H1 (cell line): Measurements from ENCODE around the gene RHOT1. TPM values are rescaled to one million over a fixed set of nuclear protein-coding genes. Genes with fewer than 3 reads are reported as not detected.

Source experiments
- CTCF ChIA-PET: fragments of 300-600 bp; sonication (Branson Sonifier 250); formaldehyde crosslinking; loops from one replicate; lab custom pipeline; 2021; ENCODE audit not compliant: partially characterized antibody; lab: Charles Lee
- POLR2A ChIA-PET: fragments of 300-600 bp; sonication (Branson Sonifier 250); formaldehyde crosslinking; loops from one replicate; lab custom pipeline; 2021; ENCODE audit warnings: inconsistent platforms; ENCODE audit not compliant: partially characterized antibody; lab: Charles Lee
- DNase-seq, 2 experiments: peaks; one replicate each; pipeline versions ENCODE4 v3.0.0 to v3.0.0-alpha.2; 2010 to 2022; ENCODE audit warnings: low spot score in 2 of 2, low read depth in 1 of 2, mixed read lengths in 1 of 2
- FAIRE-seq: peaks from 2 replicates; lab custom pipeline; 2011; peaks lifted over from hg19 to GRCh38; lab: Jason Lieb, UNC
- H2AFZ ChIP-seq: 2 replicates; pipeline ENCODE4 v1.8.1; 2012; ENCODE audit warnings: low read length, inconsistent platforms
- H2AK5ac ChIP-seq: 2 replicates; pipeline ENCODE4 v1.6.1; 2013; ENCODE audit warnings: low read depth, low read length
- H2BK120ac ChIP-seq: replicated peaks from 2 replicates; pipeline ENCODE3; 2013; ENCODE audit warnings: low read depth, low read length, inconsistent platforms
- H2BK12ac ChIP-seq: 2 replicates; pipeline ENCODE4 v1.6.1; 2013; ENCODE audit warnings: low read depth, low read length
- H2BK15ac ChIP-seq: 2 replicates; pipeline ENCODE4 v1.6.1; 2013; ENCODE audit warnings: low read length
- H2BK20ac ChIP-seq: 2 replicates; pipeline ENCODE4 v1.6.1; 2013; ENCODE audit warnings: low read length
- H2BK5ac ChIP-seq: 2 replicates; pipeline ENCODE4 v1.6.1; 2013; ENCODE audit warnings: low read depth, low read length
- H3K14ac ChIP-seq: 2 replicates; pipeline ENCODE4 v1.6.1; 2013; ENCODE audit warnings: inconsistent platforms; ENCODE audit not compliant: insufficient read length
- H3K18ac ChIP-seq: 2 replicates; pipeline ENCODE4 v1.6.1; 2013; ENCODE audit warnings: low read length; ENCODE audit errors: extremely low read depth
- H3K23ac ChIP-seq: 2 replicates; pipeline ENCODE4 v1.6.1; 2013; ENCODE audit warnings: inconsistent platforms; ENCODE audit not compliant: insufficient read length
- H3K23me2 ChIP-seq: 2 replicates; pipeline ENCODE4 v1.6.1; 2013; ENCODE audit warnings: low read depth, low read length
- H3K27ac ChIP-seq: 2 replicates; pipeline ENCODE4 v1.6.1; 2011; ENCODE audit warnings: low read depth, low read length, inconsistent platforms
- H3K27me3 ChIP-seq, 4 experiments: replicated peaks in 1 of 4; 1 replicate in 1 of 4; 2 replicates in 3 of 4; pipeline versions ENCODE4 v1.6.1 to v1.8.1; 2011 to 2013; ENCODE audit warnings: low read length in 3 of 4, mild to moderate bottlenecking in 3 of 4, inconsistent platforms in 2 of 4, mixed read lengths in 2 of 4, moderate library complexity in 1 of 4; ENCODE audit not compliant: control insufficient read depth in 3 of 4, insufficient read depth in 3 of 4; ENCODE audit errors: extremely low read depth in 1 of 4
- H3K36me3 ChIP-seq, 4 experiments: 2 replicates each; pipeline versions ENCODE4 v1.6.1 to v1.8.1; 2011 to 2013; ENCODE audit warnings: mild to moderate bottlenecking in 4 of 4, low read length in 3 of 4, moderate library complexity in 2 of 4, control low read depth in 1 of 4, inconsistent platforms in 1 of 4; ENCODE audit not compliant: insufficient read depth in 4 of 4, control insufficient read depth in 2 of 4
- H3K4ac ChIP-seq: replicated peaks from 2 replicates; pipeline ENCODE3; 2013; ENCODE audit warnings: low read length, low read depth, mixed read lengths, inconsistent platforms; ENCODE audit not compliant: insufficient read length
- H3K4me1 ChIP-seq, 4 experiments: replicated peaks in 1 of 4; 1 replicate in 1 of 4; 2 replicates in 3 of 4; pipeline versions ENCODE4 v1.6.1 to v1.8.1; 2011 to 2013; ENCODE audit warnings: low read length in 3 of 4, inconsistent platforms in 2 of 4, mixed read lengths in 1 of 4; ENCODE audit not compliant: insufficient read depth in 4 of 4, control insufficient read depth in 3 of 4
- H3K4me2 ChIP-seq, 2 experiments: 2 replicates each; pipeline versions ENCODE4 v1.6.1 to v1.8.1; 2011 to 2013; ENCODE audit warnings: low read depth in 2 of 2, low read length in 2 of 2, control low read depth in 1 of 2, inconsistent platforms in 1 of 2, mild to moderate bottlenecking in 1 of 2; ENCODE audit not compliant: insufficient read depth in 1 of 2
- H3K4me3 ChIP-seq, 4 experiments: fragments of 200-600, 300-600 bp in 1 of 4; sonication (generic), shearing (Covaris generic), sonication (Bioruptor Twin) in 1 of 4; 2 replicates each; pipeline versions ENCODE4 v1.5.1 to v1.8.1; 2011 to 2016; ENCODE audit warnings: low read length in 4 of 4, low read depth in 3 of 4, control low read depth in 2 of 4, inconsistent platforms in 2 of 4, mild to moderate bottlenecking in 2 of 4, mixed read lengths in 1 of 4, moderate library complexity in 1 of 4; ENCODE audit not compliant: insufficient read depth in 2 of 4; ENCODE audit errors: extremely low read depth in 1 of 4
- H3K56ac ChIP-seq: replicated peaks from 2 replicates; pipeline ENCODE3; 2013; ENCODE audit warnings: low read depth, mild to moderate bottlenecking, mixed read lengths, low read length, inconsistent platforms; ENCODE audit not compliant: insufficient read length
- H3K79me1 ChIP-seq: 2 replicates; pipeline ENCODE4 v1.6.1; 2013; ENCODE audit warnings: low read depth, low read length, control low read depth
- H3K79me2 ChIP-seq, 2 experiments: 2 replicates each; pipeline versions ENCODE4 v1.6.1 to v1.8.1; 2012 to 2013; ENCODE audit warnings: low read length in 2 of 2, mild to moderate bottlenecking in 2 of 2, inconsistent platforms in 1 of 2; ENCODE audit not compliant: insufficient read depth in 2 of 2, control insufficient read depth in 1 of 2
- H3K9ac ChIP-seq, 4 experiments: replicated peaks in 1 of 4; 1 replicate in 1 of 4; 2 replicates in 3 of 4; pipeline versions ENCODE4 v1.6.1 to v1.8.1; 2011 to 2013; ENCODE audit warnings: low read depth in 3 of 4, low read length in 3 of 4, control low read depth in 2 of 4, mild to moderate bottlenecking in 2 of 4, moderate library complexity in 2 of 4, inconsistent platforms in 1 of 4; ENCODE audit errors: extremely low read depth in 1 of 4
- H3K9me3 ChIP-seq, 2 experiments: 2 replicates each; pipeline versions ENCODE4 v1.6.1 to v1.8.1; 2012 to 2013; ENCODE audit warnings: mild to moderate bottlenecking in 2 of 2, moderate library complexity in 2 of 2, control low read depth in 1 of 2, inconsistent platforms in 1 of 2, low read depth in 1 of 2, low read length in 1 of 2, mixed read lengths in 1 of 2; ENCODE audit not compliant: insufficient read depth in 2 of 2
- H4K20me1 ChIP-seq, 2 experiments: replicated peaks in 1 of 2; 2 replicates each; pipeline versions ENCODE3 to v1.8.1; 2011 to 2013; ENCODE audit warnings: inconsistent platforms in 2 of 2, low read length in 2 of 2, mild to moderate bottlenecking in 1 of 2; ENCODE audit not compliant: insufficient read depth in 2 of 2, control insufficient read depth in 1 of 2
- H4K5ac ChIP-seq: 2 replicates; pipeline ENCODE4 v1.6.1; 2013; ENCODE audit warnings: low read length, low read depth, mixed read lengths, inconsistent platforms; ENCODE audit not compliant: insufficient read length
- H4K8ac ChIP-seq: 2 replicates; pipeline ENCODE4 v1.8.0; 2013; ENCODE audit warnings: mild to moderate bottlenecking, moderate library complexity, low read length, inconsistent platforms; ENCODE audit not compliant: insufficient read depth; ENCODE audit errors: extremely low read depth
- H4K91ac ChIP-seq: replicated peaks from 2 replicates; pipeline ENCODE3; 2013; ENCODE audit warnings: low read length, mixed read lengths, inconsistent platforms; ENCODE audit not compliant: insufficient read length
- ATF2 ChIP-seq: IDR thresholded peaks from 2 replicates; pipeline ENCODE4 v1.6.1; 2012; ENCODE audit warnings: low read length, inconsistent platforms
- CREB1 ChIP-seq: IDR thresholded peaks from 2 replicates; pipeline ENCODE4 v1.6.1; 2012; ENCODE audit warnings: inconsistent platforms
- KDM1A ChIP-seq: fragments of 200-600, 300-600 bp; sonication (generic); IDR thresholded peaks from 2 replicates; pipeline ENCODE4 v1.7.1; 2016; ENCODE audit warnings: mild to moderate bottlenecking, low read length, borderline replicate concordance
- USF2 ChIP-seq: IDR thresholded peaks from 2 replicates; pipeline ENCODE4 v1.6.1; 2011; ENCODE audit warnings: low read length, improper control_type of control experiment
- ZNF274 ChIP-seq: IDR thresholded peaks from 2 replicates; pipeline ENCODE4 v1.7.0; 2012; ENCODE audit warnings: low read length, borderline replicate concordance; ENCODE audit errors: extremely low read depth
- WGBS, 2 experiments: shearing (Covaris generic) in 1 of 2; methylation state at CpG; one replicate each; pipeline versions ENCODE4 v1.1.6 to v1.1.7; 2013 to 2015; ENCODE audit warnings: low lambda C conversion rate in 2 of 2, mixed read lengths in 2 of 2, inconsistent platforms in 1 of 2, low coverage in 1 of 2, missing lambda C conversion rate in 1 of 2; ENCODE audit not compliant: insufficient replicate concordance in 2 of 2, insufficient coverage in 1 of 2, insufficient read length in 1 of 2; ENCODE audit errors: extremely low coverage in 1 of 2, missing lambda C conversion rate in 1 of 2; 5-methylcytosine and 5-hydroxymethylcytosine counted together
- polyA plus RNA-seq, 7 experiments: library from polyadenylated mRNA; depleted of rRNA in 3 of 7; stranded (reverse) in 5 of 7; unstranded in 2 of 7; fragments of >200 nt in 5 of 7; fragments of 200-250 nt in 2 of 7; gene quantifications; 1 replicate in 5 of 7; 2 replicates in 1 of 7; 4 replicates in 1 of 7; pipeline versions ENCODE4 v1.2.1 to v1.2.3, GENCODE V29; 2011 to 2013; ENCODE audit warnings: missing spikeins in 2 of 7, mixed read lengths in 2 of 7
- total RNA-seq: library from RNA; stranded (reverse); fragmentation: NEBNext Ultra II Directional; extraction: Animal tissue kit (Norgen Biotek cat#: 25700); gene quantifications from 2 replicates; pipeline ENCODE4 v1.2.1, GENCODE V29; 2021

The RHOT1 gene
- total and polyA plus RNA-seq, 2 of the 8 experiments (the other 6 are each of a cell fraction or from before 2014, with no cell fraction given): 34.2 to 38.2 TPM

- H3K23ac ChIP-seq: no peak overlapping the region
- no peak overlapping the region for H2BK120ac ChIP-seq
- no peak overlapping the region for H4K5ac ChIP-seq
- no peaks in the 10 kb centered on the region for H3K79me1 ChIP-seq
- H3K14ac ChIP-seq: no peak overlapping the region
- H4K8ac ChIP-seq: no peak overlapping the region
- no peak overlapping the region for H4K91ac ChIP-seq
- POLR2A ChIA-PET: interaction anchor here (0.8 to 1.3 kb wide), 2 partner anchors 9 to 173 kb away, joined by 3 read pairs; no protein-coding TSS in a partner anchor
- DNase-seq (peak in 1 of 2 experiments; percentile 45), FAIRE-seq (no peak)
- H3K36me3 ChIP-seq: no peaks in the 10 kb centered on the region
- no peak overlapping the region for H3K18ac ChIP-seq
- no peak overlapping the region for H2BK20ac ChIP-seq
- no peaks in the 10 kb centered on the region for H3K27me3 ChIP-seq
- H3K23me2 ChIP-seq: no peaks in the 10 kb centered on the region
- H3K9ac ChIP-seq: no peak overlapping the region
- no peaks in the 10 kb centered on the region for H4K20me1 ChIP-seq
- peak overlapping the region; percentile 48; the same call in 1 of the 2 replicates for H2BK15ac ChIP-seq
- H3K79me2 ChIP-seq: no peaks in the 10 kb centered on the region
- H3K4me3 ChIP-seq: no peak overlapping the region
- 0 out of 2 replicates have a peak overlapping the region, but pooled peaks have one; percentile 9 for H2AFZ ChIP-seq
- no peak overlapping the region for H2BK12ac ChIP-seq
- 92% methylated on average over 21 of the region's 21 CpGs; no CpG with 5 or more reads in 1 of the 2 experiments for WGBS, 2 experiments
- no peak overlapping the region for H3K4me2 ChIP-seq
- no peaks in the 10 kb centered on the region for H3K9me3 ChIP-seq
- CTCF ChIA-PET: interaction anchor here (0.7 to 1.6 kb wide), 8 partner anchors 9 to 32 kb away, joined by 3 to 10 read pairs (median 4); partner anchors contain the start of gene RHOT1
- H3K56ac ChIP-seq: no peak overlapping the region
- H3K4me1 ChIP-seq: peaks cover 0 to 5% (median 3%) of the 10 kb centered on the region in 4 experiments; a peak in 4 of 7 replicates
- no peak for TF ChIP-seq KDM1A
- TF ChIP-seq USF2: no peak
- no peak for TF ChIP-seq ATF2
- no peak for TF ChIP-seq ZNF274
- no peak for TF ChIP-seq CREB1
- no peak overlapping the region for H2BK5ac ChIP-seq
- no peak overlapping the region for H3K4ac ChIP-seq
- no peak overlapping the region for H3K27ac ChIP-seq
- H2AK5ac ChIP-seq: no peak overlapping the region
Measured at GRCh38 chr17:32110596-32110995, 31.7 kb upstream of the RHOT1 start.
